A204.1 (cell line): ENCODE data around the gene ARHGEF40.

Source experiments
- FAIRE-seq: peaks from 2 replicates; lab custom pipeline; 2012; peaks lifted over from hg19 to GRCh38; lab: Jason Lieb, UNC

ARHGEF40 gene

GRCh38 chr14:21084396-21084795, 14.3 kb downstream of the ARHGEF40 start:
- FAIRE-seq = no peak

GRCh38 chr14:21084998-21085853, 15.1 kb downstream of the ARHGEF40 start:
- no peak for FAIRE-seq

DNA sequence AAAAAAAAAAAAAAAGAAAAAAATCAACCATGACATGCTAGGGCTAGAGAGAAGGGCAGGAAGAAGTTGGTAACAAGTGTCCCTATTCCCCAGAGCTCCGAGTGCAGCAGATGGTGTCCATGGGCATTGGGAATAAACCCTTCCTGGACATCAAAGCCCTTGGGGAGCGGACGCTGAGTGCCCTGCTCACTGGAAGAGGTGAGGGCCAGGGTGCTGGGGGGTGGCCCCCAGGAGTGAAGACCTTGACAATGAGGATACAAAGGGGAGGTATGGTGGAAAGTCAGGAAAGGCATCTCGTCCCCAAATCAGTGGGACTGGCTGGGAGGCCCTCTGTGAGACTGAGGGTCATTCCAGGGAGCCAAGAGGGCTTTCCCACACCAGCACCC, 16.8 kb downstream of the ARHGEF40 start:
- FAIRE-seq = no peak

- FAIRE-seq = no peak
These were observed 17.4 kb downstream of the ARHGEF40 start for GRCh38 chr14:21087294-21088091.

DNA sequence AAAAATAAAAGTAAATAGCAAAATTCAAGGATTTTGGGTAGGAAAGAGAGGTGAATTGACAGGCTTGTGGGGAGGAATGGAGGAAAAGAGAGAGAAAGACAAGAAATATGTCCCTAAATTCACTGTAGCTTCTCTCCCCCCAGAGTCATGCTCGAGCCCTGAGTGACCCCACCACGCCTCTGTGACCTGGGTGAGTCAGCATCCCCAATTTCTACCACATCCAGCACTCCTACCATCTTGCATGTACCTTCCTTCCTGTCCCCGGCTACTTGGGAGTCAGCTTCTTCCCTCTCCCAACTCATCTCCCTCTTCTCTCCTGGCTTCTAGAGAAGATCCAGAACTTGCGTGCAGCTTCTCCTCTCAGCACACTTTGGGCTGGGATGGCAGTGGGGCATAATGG, 18.6 kb downstream of the ARHGEF40 start:
- no peak for FAIRE-seq

GRCh38 chr14:21089271-21089670, 19.2 kb downstream of the ARHGEF40 start:
- FAIRE-seq = no peak

- no peak for FAIRE-seq
These were observed 19.7 kb downstream of the ARHGEF40 start for GRCh38 chr14:21089877-21090193.

DNA sequence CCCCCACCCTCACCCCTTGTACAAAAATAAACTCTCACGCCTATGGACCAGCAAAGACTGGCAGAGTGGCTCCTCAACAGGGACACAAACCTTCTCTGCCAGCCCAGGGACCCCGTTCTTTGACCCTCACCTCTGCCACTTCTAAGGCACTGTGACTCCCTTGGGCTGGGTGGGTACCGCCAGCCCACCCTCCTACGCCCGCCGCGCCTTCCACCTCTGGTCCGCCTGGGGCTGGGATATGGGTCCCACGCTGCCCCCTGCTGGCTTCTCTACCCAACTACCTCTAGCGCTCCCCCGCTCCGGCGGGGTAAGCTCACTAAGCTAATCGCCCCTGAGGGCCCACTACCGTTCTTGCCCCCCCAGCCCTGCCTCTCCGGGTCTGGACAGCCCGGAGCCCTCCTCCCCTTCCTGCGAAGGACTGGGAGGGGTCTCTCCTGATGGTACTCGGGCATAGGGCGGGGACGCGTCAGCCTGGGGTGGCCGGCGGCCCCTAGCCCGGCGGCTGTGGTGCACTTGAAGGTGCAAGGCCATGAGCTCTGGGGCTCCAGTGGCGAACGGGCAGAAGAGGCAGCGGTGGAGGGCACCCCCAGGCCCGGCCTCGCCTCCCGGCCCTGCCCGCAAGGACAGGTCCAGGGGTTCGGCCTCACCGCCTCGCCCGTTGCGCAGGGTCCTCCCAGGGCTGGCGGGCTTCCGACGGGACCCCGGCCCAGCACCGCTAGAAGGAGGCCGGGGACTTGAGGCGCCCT, 20.3 kb downstream of the ARHGEF40 start:
- FAIRE-seq = no peak

DNA sequence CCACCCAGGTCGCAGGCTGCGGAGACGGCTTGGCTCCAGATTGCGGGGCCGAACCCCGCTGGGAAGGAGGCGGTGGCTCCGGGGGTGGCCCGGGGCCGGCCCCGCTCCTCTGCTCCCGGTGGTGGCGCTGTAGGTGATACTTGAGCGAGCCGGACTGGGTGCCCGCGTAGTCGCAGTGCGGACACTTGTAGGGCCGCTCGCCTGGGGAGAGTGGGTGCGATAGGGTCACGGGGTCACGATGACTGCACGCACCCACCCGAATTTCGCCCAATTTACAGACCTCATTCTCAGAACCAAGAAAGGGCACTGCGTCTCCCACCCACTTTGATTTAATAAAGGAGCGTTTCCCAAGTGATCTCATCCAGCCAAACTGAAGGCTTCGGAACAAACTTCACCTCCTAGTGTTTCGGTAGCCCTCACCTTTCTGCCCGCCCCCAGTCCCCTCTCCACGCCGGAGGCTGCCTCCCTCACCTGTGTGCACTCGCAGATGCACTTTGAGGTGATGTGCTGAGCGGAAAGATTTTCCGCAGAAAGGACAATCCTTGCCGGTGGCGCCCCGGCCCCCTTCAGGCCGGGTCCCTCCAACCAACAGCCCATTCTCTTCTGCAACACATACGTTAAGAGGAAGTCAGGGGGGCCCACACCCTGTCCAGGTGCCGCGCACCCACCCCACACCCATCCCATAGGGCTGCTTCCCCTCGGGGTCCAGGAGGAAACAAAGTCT, 21.0 kb downstream of the ARHGEF40 start:
- no peak for FAIRE-seq

- no peak for FAIRE-seq
These were observed 21.7 kb downstream of the ARHGEF40 start for GRCh38 chr14:21091821-21092272.

GRCh38 chr14:21092273-21093011, 22.3 kb downstream of the ARHGEF40 start:
- FAIRE-seq = no peak

- FAIRE-seq = no peak
These were observed 22.9 kb downstream of the ARHGEF40 start for GRCh38 chr14:21093018-21093417.

DNA sequence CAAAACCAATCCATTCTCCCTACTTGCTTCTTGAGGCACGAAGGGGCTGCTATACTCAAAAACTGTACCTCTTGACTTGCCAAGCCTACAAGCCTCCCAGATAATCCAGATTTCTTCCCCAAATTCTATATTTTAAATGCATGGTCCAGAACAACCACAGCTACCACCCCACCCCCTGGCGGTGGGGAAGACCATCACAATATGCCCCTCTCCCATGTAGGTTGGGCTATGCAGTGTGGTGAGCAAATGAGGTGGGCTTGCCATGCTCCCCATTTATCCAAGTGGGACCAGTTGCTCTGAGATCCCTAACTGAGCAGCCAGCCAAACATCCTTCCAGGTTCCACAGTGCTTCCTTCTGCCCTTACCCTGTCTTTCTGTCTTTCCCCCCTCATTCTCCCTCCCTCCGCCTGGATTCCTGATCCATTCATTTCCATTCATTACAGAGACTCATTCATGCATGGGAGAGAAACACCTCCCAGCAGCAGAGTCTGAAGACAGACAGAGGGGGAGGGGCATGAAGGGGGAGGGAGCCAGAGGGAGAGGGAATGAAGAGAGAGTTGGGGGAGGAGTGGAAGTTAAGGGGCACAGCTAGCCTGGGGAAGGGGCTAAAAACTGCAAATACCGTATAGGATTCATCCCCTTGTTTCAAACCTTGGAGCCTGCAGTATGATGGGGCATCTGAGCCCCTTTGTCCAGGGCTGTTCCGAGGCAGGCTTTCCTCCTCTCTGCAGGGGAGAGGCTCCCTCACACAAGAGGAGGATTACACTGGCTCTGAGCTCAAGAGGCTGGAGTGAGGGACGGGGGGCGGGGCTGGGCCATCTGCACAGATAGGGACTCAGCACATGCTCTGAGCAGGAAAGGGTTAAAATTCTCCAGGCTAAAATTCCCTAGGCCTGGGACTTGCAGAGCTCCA, 23.9 kb downstream of the ARHGEF40 start:
- no peak for FAIRE-seq

DNA sequence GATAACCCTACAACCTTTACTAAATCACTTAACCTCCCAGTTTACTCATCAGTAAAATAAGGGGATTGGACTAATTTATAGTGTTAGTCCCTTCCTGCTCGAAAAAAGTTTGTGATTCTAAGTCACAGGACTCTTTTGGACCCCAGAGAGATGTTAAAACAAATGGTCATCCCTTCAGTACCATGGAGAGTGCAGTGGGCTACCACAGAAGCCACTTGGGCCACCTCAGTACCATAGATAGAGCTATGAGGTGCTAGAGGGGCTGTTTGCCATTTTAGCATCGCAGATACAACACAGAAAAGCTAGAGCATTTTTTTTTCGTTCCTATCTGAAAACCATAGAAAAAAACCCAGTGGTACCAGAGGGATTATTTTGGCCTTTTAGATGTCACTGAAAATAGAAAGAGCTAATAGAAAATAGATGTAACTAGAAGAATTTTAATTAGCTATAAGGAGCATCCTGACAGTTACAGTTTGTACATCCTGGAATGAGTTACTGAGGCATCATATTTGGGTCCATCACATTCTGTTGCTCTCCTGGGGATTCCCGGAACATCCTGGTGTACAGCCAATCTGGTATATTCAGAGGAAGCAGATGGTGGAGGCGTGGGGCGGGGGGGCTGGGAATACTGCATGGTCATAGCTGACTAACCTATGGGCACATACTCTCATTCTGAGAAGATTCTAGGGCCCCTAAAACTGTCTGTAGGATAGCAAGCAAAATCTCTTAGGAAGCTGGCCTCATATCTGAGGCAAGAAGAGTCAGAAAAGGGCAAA, 25.5 kb downstream of the ARHGEF40 start:
- FAIRE-seq = no peak

DNA sequence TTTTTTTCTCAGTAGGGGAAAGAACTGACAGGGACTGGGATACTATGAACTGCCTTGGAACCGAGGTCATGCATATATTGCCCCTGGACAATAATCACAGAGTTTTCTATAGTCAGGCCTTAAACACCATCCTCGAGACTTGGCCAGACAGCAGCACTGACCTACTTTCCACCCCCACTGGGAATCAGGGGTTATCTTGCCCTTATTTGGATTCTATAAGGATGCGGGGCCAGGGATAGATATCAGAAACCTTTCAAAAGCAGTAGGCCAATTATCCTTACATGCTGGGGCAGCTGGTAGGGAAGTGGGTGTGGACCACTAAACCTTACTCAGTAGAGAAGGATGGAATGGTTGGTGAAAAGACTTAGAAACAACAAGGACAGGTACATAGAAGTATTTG, 26.3 kb downstream of the ARHGEF40 start:
- no peak for FAIRE-seq

DNA sequence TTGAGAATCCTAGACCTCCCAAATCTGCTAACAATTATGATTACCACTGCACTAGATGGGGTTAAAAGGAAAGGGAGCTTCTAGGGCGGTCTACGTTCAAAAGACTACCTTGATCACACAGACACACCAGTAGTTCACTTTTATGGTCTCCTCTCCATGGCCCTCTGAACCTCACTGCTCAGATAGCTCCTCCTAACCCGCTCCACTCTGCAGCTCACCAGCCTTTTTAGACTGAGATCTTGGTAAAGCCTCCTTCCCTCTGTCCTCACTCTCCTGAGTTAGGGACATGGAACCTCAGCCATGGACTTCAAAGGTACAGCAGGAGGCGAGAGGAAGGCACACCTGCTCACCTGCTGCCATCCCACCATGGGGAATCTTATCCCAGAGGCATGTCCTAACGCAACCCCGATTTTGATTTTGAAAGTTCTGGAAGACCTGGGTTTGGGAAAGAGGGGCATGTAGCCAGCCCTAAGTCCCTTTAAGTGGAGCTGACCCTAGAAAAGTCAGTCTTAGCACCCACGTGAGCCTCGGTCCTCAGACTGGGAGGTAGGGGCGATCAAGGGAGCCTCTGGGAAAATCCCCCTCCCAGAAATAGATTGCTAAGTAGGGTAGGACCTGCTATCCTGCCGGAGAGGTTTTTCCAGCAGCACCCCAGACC, 27.0 kb downstream of the ARHGEF40 start:
- no peak for FAIRE-seq

DNA sequence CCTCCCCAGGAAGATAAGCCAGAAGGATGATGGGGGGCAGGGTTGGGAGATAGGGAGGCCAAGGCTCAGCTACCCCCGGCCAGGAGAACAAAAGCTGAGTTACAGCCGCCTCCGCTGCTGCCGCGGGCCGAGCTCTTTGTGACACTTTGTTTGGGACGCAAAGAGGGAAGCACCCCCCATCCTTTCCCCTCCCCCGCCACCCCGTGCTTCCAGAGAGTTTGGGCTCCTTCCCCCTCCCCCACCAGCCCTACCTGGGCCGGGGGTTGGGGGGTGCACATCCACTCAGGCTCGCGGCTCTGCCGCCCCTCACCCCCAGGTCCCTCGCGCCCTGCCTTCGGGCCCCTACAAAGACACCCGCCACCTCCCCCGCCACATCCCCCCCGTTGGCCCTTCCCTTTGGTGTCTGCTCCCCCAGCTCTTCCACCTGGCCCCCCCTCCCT, 27.6 kb downstream of the ARHGEF40 start:
- FAIRE-seq = no peak

DNA sequence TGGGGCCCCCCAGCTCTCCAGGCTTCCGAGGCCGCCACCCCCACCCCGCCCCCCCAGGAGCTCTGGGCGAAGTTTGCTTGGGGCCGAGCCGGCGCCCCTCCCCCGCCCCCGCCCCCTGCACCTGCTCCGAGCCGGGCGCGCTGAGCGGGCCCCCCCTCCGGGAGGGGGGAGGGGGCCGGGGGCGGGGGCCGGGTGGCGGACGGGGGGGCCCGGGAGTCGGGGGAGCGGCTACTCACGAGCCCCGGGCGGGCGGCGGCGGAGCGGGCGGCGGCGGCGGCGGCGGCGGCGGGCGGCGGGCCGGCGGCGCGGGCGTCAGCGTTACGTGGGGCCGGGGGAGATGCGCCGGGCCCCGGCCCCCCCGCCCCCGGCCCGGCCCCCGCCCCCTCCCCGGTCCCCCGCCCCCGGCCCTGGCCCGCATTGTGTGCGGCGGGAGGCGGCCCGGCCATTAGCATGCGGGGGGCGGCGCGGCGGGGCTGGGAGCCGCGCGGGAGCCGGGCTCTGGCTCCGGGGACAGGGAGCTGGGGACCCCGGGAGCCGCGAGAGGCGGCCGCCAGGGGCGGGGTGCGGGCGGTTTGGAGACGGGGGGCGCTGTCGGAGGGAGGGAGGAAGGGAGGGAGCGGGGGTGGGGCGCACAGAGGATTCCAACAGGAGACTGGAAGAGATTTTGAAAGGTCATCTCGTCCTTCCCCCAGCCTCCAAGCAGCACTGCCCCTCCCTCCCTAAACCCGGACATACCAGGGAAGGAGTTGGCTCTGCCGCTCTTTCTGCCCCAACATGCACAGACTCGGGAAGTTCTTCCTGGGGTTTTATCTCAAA, 28.2 kb downstream of the ARHGEF40 start, which contains the start of gene ZNF219:
TSS of gene ZNF219 (minus strand) at position 580 of the 816 bp plus-strand sequence. CDS start 5,064 bp downstream, outside the sequence.
- no peak for FAIRE-seq
